HL-60 (cell line): ENCODE data around the gene ORAI3.
A peak's percentile ranks its signal among the peaks of the same experiment; 100 is the strongest.

Experiments
- GABPA ChIP-seq: IDR thresholded peaks from 2 replicates; pipeline ENCODE4 v1.6.1; 2012; ENCODE audit warnings: low read depth
- POLR2AphosphoS5 ChIP-seq: IDR thresholded peaks from 2 replicates; pipeline ENCODE4 v1.6.1; 2012; ENCODE audit warnings: low read depth
- REST ChIP-seq: IDR thresholded peaks from 2 replicates; pipeline ENCODE4 v1.6.1; 2012; ENCODE audit warnings: low read depth; ENCODE audit not compliant: insufficient replicate concordance
- SPI1 ChIP-seq: IDR thresholded peaks from 2 replicates; pipeline ENCODE4 v1.6.1; 2012; ENCODE audit warnings: low read depth, mild to moderate bottlenecking, borderline replicate concordance
- TF ChIP-seq, protein P1 (sequence below): IDR thresholded peaks from one replicate; pipeline ENCODE4 v1.5.1; 2011; ENCODE audit warnings: low read length, control low read depth, inconsistent platforms; ENCODE audit not compliant: insufficient read depth

- no peak; the same call in 1 of the 2 replicates for TF ChIP-seq POLR2AphosphoS5
- TF ChIP-seq, protein P1, sequence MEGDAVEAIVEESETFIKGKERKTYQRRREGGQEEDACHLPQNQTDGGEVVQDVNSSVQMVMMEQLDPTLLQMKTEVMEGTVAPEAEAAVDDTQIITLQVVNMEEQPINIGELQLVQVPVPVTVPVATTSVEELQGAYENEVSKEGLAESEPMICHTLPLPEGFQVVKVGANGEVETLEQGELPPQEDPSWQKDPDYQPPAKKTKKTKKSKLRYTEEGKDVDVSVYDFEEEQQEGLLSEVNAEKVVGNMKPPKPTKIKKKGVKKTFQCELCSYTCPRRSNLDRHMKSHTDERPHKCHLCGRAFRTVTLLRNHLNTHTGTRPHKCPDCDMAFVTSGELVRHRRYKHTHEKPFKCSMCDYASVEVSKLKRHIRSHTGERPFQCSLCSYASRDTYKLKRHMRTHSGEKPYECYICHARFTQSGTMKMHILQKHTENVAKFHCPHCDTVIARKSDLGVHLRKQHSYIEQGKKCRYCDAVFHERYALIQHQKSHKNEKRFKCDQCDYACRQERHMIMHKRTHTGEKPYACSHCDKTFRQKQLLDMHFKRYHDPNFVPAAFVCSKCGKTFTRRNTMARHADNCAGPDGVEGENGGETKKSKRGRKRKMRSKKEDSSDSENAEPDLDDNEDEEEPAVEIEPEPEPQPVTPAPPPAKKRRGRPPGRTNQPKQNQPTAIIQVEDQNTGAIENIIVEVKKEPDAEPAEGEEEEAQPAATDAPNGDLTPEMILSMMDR, result no peak
- no peak for TF ChIP-seq REST
- 0 out of 2 replicates have a peak, but pooled peaks have one; percentile 31 for TF ChIP-seq GABPA
- TF ChIP-seq SPI1, result no peak
Measured at GRCh38 chr16:30903002-30903401, 45.9 kb upstream of the ORAI3 start.
